SK-N-SH treated with all-trans-retinoic acid at 6 μM for 48 hours (cell line): ENCODE data around the gene AGAP5.
"Not testable (repeated sequence)": the region's sequence is repeated elsewhere in the genome, so short reads cannot be mapped to it uniquely, and the experiment has no call there.

Experiments
- CREB5 ChIP-seq: fragments of 250-450 bp; sonication (Bioruptor Pico); IDR thresholded peaks from 2 replicates; pipeline ENCODE4 v1.5.1; 2020; ENCODE audit warnings: low read depth, mild to moderate bottlenecking, moderate library complexity
- ESRRG ChIP-seq: fragments of 250-450 bp; sonication (Bioruptor Pico); IDR thresholded peaks from 2 replicates; pipeline ENCODE4 v1.6.1; 2021; ENCODE audit warnings: mild to moderate bottlenecking
- PATZ1 ChIP-seq: fragments of 250-450 bp; sonication (Bioruptor Pico); IDR thresholded peaks from 2 replicates; pipeline ENCODE4 v1.8.0; 2020; ENCODE audit warnings: mild to moderate bottlenecking, moderate library complexity, borderline replicate concordance
- TCF4 ChIP-seq: fragments of 250-450 bp; sonication (Bioruptor Pico); IDR thresholded peaks from 2 replicates; pipeline ENCODE4 v1.8.0; 2021; ENCODE audit warnings: mild to moderate bottlenecking, moderate library complexity, borderline replicate concordance
- TOX ChIP-seq: fragments of 250-450 bp; sonication (Bioruptor Pico); IDR thresholded peaks from 2 replicates; pipeline ENCODE4 v1.8.0; 2021; ENCODE audit warnings: mild to moderate bottlenecking, moderate library complexity, borderline replicate concordance
- TSHZ2 ChIP-seq: fragments of 250-450 bp; sonication (Bioruptor Pico); IDR thresholded peaks from 2 replicates; pipeline ENCODE4 v1.5.0; 2020; ENCODE audit warnings: mild to moderate bottlenecking, moderate library complexity
- ZFP30 ChIP-seq: fragments of 450-650 bp; formaldehyde crosslinking; IDR thresholded peaks from 2 replicates; pipeline ENCODE4 v1.5.0; 2022; ENCODE audit warnings: mild to moderate bottlenecking, moderate library complexity
- ZNF565 ChIP-seq: fragments of 450-650 bp; formaldehyde crosslinking; conservative IDR thresholded peaks from 2 replicates; pipeline ENCODE4 v1.5.0; 2020; ENCODE audit warnings: low read depth, mild to moderate bottlenecking, moderate library complexity
- ZNF70 ChIP-seq: fragments of 450-650 bp; formaldehyde crosslinking; IDR thresholded peaks from 2 replicates; pipeline ENCODE4 v1.5.0; 2020; ENCODE audit warnings: mild to moderate bottlenecking, moderate library complexity
- ZNF8 ChIP-seq: fragments of 450-650 bp; formaldehyde crosslinking; IDR thresholded peaks from 2 replicates; pipeline ENCODE4 v1.5.0; 2020; ENCODE audit warnings: mild to moderate bottlenecking, moderate library complexity

- TF ChIP-seq CREB5 (CRISPR knock-in tag); TCF4; ZNF565; ZNF8 (CRISPR knock-in tag); ZNF70 (CRISPR knock-in tag); ESRRG; PATZ1 (CRISPR knock-in tag); TOX (CRISPR knock-in tag); ZFP30 (CRISPR knock-in tag); TSHZ2 (CRISPR knock-in tag): not testable (repeated sequence)
These were observed 910 bp upstream of the AGAP5 start for GRCh38 chr10:73698819-73699218.
